Tibial artery (tissue), 4 donors: ENCODE data around the gene UPB1.

ENCODE experiments used
- DNase-seq, 2 donors: peaks; one replicate each; pipeline ENCODE4 v3.0.0-alpha.2; 2019
- H3K27ac ChIP-seq, 2 donors: fragments of 200-600 bp; sonication (generic) in 1 of 2; 1 replicate in 1 of 2; 2 replicates in 1 of 2; pipeline ENCODE4 v1.5.1; 2018 to 2019; ENCODE audit warnings: mild to moderate bottlenecking in 1 of 2
- H3K27me3 ChIP-seq, 2 donors: fragments of 200-600 bp; sonication (generic) in 1 of 2; one replicate each; pipeline versions ENCODE4 v1.5.1 to v1.6.0; 2016 to 2019
- H3K36me3 ChIP-seq, 3 donors: fragments of 200-600 bp; sonication (generic) in 2 of 3; one replicate each; pipeline ENCODE4 v1.5.1; 2016 to 2019; ENCODE audit warnings: mild to moderate bottlenecking in 2 of 3
- H3K4me1 ChIP-seq, 4 donors: fragments of 200-600 bp; sonication (generic) in 2 of 4; 1 replicate in 3 of 4; 2 replicates in 1 of 4; pipeline ENCODE4 v1.5.1; 2016 to 2019
- H3K4me3 ChIP-seq, 2 donors: fragments of 200-600 bp; sonication (generic) in 1 of 2; 1 replicate in 1 of 2; 2 replicates in 1 of 2; pipeline ENCODE4 v1.5.1; 2018 to 2019; ENCODE audit warnings: mild to moderate bottlenecking in 2 of 2
- H3K9me3 ChIP-seq, 3 donors: fragments of 200-600 bp; sonication (generic) in 1 of 3; one replicate each; pipeline ENCODE4 v1.5.1; 2016 to 2019
- CTCF ChIP-seq, 2 experiments: fragments of 200-600 bp in 1 of 2; fragments of 450-650 bp in 1 of 2; IDR thresholded peaks; one replicate each; pipeline ENCODE4 v1.5.1; 2017 to 2019; ENCODE audit warnings: antibody characterized with exemption in 2 of 2, mild to moderate bottlenecking in 1 of 2, moderate library complexity in 1 of 2
- intact Hi-C: fragments of 100-400 bp; cut with DNase I; formaldehyde crosslinking; loops from one replicate; pipeline ENCODE4 v1.15.0; 2023; ENCODE audit warnings: low total_unique reads

Gene UPB1

GRCh38 chr22:24542641-24543040 lies 47.5 kb downstream of the UPB1 start:
- Histone ChIP-seq H3K4me1 (peaks cover 0 to 30% (median 12%) of the 10 kb centered on the region in 4 donors), H3K27ac (no peak overlapping the region), H3K4me3 (no peak overlapping the region), H3K27me3 (no peaks in the 10 kb centered on the region), H3K9me3 (no peaks in the 10 kb centered on the region), H3K36me3 (peaks cover 45 to 78% (median 62%) of the 10 kb centered on the region in 3 donors)
- intact Hi-C loops = no loop called here
- no peak for TF ChIP-seq CTCF (IDR thresholded peaks at IDR 0.05)
- DNase-seq = no peak

GRCh38 chr22:24543185-24543601 lies 48.1 kb downstream of the UPB1 start:
- Histone ChIP-seq H3K4me3 (no peak overlapping the region), H3K9me3 (no peaks in the 10 kb centered on the region), H3K36me3 (peaks cover 50 to 83% (median 67%) of the 10 kb centered on the region in 3 donors), H3K27me3 (no peaks in the 10 kb centered on the region), H3K4me1 (peaks cover 0 to 30% (median 12%) of the 10 kb centered on the region in 4 donors), H3K27ac (no peak overlapping the region)
- DNase-seq = no peak
- no peak for TF ChIP-seq CTCF (IDR thresholded peaks at IDR 0.05)
- intact Hi-C loops = no loop called here

- no peak for TF ChIP-seq CTCF (IDR thresholded peaks at IDR 0.05)
- Histone ChIP-seq H3K36me3 (peaks cover 50 to 88% (median 73%) of the 10 kb centered on the region in 3 donors), H3K4me3 (no peak overlapping the region), H3K27me3 (no peaks in the 10 kb centered on the region), H3K4me1 (peaks cover 0 to 30% (median 12%) of the 10 kb centered on the region in 4 donors), H3K9me3 (no peaks in the 10 kb centered on the region), H3K27ac (peak overlapping the region in 1 of 2 donors; percentile 47)
- intact Hi-C loops = no loop called here
- DNase-seq = no peak
Measured at GRCh38 chr22:24543679-24544243, 48.6 kb downstream of the UPB1 start.

- no peak overlapping the region for H3K27ac ChIP-seq
- H3K4me1 ChIP-seq = peaks cover 0 to 31% (median 24%) of the 10 kb centered on the region in 4 donors
- no peak overlapping the region for H3K4me3 ChIP-seq
- H3K36me3 ChIP-seq = peaks cover 21 to 54% (median 35%) of the 10 kb centered on the region in 3 donors
- intact Hi-C loops = no loop called here
- no peaks in the 10 kb centered on the region for H3K9me3 ChIP-seq
- no peak for TF ChIP-seq CTCF (IDR thresholded peaks at IDR 0.05)
- H3K27me3 ChIP-seq = no peaks in the 10 kb centered on the region
- DNase-seq = no peak
Measured at GRCh38 chr22:24548812-24549211, 53.7 kb downstream of the UPB1 start.

- peaks cover 21 to 44% (median 26%) of the 10 kb centered on the region in 3 donors for H3K36me3 ChIP-seq
- peaks cover 0 to 28% (median 22%) of the 10 kb centered on the region in 4 donors for H3K4me1 ChIP-seq
- DNase-seq = no peak
- H3K9me3 ChIP-seq = no peaks in the 10 kb centered on the region
- intact Hi-C loops = no loop called here
- H3K4me3 ChIP-seq = no peak overlapping the region
- no peak for TF ChIP-seq CTCF (IDR thresholded peaks at IDR 0.05)
- no peaks in the 10 kb centered on the region for H3K27me3 ChIP-seq
- H3K27ac ChIP-seq = no peak overlapping the region
Measured at GRCh38 chr22:24550028-24550901, 55.1 kb downstream of the UPB1 start.
